Esophagus muscularis mucosa (tissue), 4 donors: ENCODE measurements around the gene VPS72.

Experiments used
- CTCF ChIP-seq, 3 experiments: fragments of 200-600 bp in 2 of 3; fragments of 450-650 bp in 1 of 3; sonication (generic) in 2 of 3; IDR thresholded peaks; one replicate each; pipeline ENCODE4 v1.5.1; 2017 to 2019; ENCODE audit warnings: antibody characterized with exemption in 3 of 3, mild to moderate bottlenecking in 2 of 3, moderate library complexity in 1 of 3
- EP300 ChIP-seq: sonication (generic); formaldehyde crosslinking; IDR thresholded peaks from one replicate; pipeline ENCODE4 v1.6.1; 2017; ENCODE audit warnings: antibody characterized with exemption
- POLR2A ChIP-seq: fragments of 450-650 bp; IDR thresholded peaks from one replicate; pipeline ENCODE4 v1.6.1; 2017; ENCODE audit warnings: antibody characterized with exemption, moderate library complexity, mild to moderate bottlenecking, low read depth
- POLR2AphosphoS5 ChIP-seq, 2 donors: sonication (generic); formaldehyde crosslinking; IDR thresholded peaks; one replicate each; pipeline ENCODE4 v1.6.1; 2017; ENCODE audit warnings: antibody characterized with exemption in 2 of 2

DNA sequence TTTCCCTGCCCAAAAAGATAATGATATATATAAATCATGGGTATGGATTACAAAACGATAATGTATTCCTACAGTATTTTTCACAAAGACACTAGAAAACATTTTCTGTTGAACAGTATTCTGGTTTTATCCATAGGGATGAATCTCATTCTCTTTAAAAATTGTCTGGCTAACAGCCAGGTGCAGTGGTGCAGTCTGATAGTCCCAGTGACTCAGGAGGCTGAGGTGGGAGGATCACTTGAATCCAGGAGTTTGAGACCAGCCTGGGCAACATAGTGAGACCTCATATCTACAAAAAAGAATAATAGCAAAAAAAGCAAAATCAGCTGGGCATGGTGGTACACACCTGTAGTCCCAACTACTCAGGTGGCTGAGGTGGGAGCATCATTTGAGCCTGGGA is 31.6 kb upstream of the VPS72 start:
- TF ChIP-seq POLR2A (no peak), POLR2AphosphoS5 (IDR thresholded peaks at IDR 0.05) (no peak), CTCF (IDR thresholded peaks at IDR 0.05) (no peak), EP300 (no peak)
